ENCODE data around the gene ABHD17B. TPM values are rescaled to one million over a fixed set of nuclear protein-coding genes. Genes with fewer than 3 reads are reported as not detected.

Gene ABHD17B
- total RNA-seq, 1 experiment from 2014 or later, result 21.1 TPM

GRCh38 chr9:71816916-71817451 is 94.0 kb downstream of the ABHD17B start:
- DNase-seq (ENCODE audit: low read depth, low spot score) (no peak), ATAC-seq (no peak)
- ChIA-PET POLR2A (interaction anchor here (0.7 kb wide), 1 partner anchor 34 kb away, joined by 5 read pairs; no protein-coding TSS in a partner anchor), CTCF (interaction anchor here (0.7 to 0.8 kb wide), 2 partner anchors 123 to 231 kb away, joined by 3 to 4 read pairs; no protein-coding TSS in a partner anchor)
- no peak for TF ChIP-seq POLR2AphosphoS5 (IDR thresholded peaks at IDR 0.05; ENCODE audit: low read depth, low read length)
- TF ChIP-seq SIN3A (IDR thresholded peaks at IDR 0.05; ENCODE audit: borderline replicate concordance, insufficient read depth, low read depth, low read length), result no peak
- no peak for TF ChIP-seq CTCF (IDR thresholded peaks at IDR 0.05)
- no peak for TF ChIP-seq REST (IDR thresholded peaks at IDR 0.05; ENCODE audit: insufficient read depth in 1 of 2, low read depth in 2 of 2, low read length in 1 of 2)
- no peak for TF ChIP-seq TCF7L2 (IDR thresholded peaks at IDR 0.05; ENCODE audit: low read depth, low read length)
- Histone ChIP-seq H3K36me3 (ENCODE audit: control insufficient read depth, insufficient read depth, low read length) (no peaks in the 10 kb centered on the region), H3K4me3 (ENCODE audit: low read depth in 2 of 2, low read length in 2 of 2) (no peak overlapping the region), H3K4me1 (ENCODE audit: control insufficient read depth, insufficient read depth, low read length) (no peaks in the 10 kb centered on the region; the same call in 1 of the 2 replicates), H3K27me3 (ENCODE audit: control insufficient read depth, insufficient read depth, low read length) (no peaks in the 10 kb centered on the region), H3K9me3 (ENCODE audit: control insufficient read depth, insufficient read depth, low read depth, low read length) (no peaks in the 10 kb centered on the region), H3K27ac (ENCODE audit: low read length) (no peak overlapping the region)
- in situ Hi-C loops (cut with HindIII; ENCODE audit: low pct_unique_long_range_greater_than_20kb, low sequenced_read_pairs), result no loop called here
- intact Hi-C loops (cut with micrococcal nuclease; ENCODE audit: unreplicated experiment), result no loop called here
- no TSS peak for BruUV-seq (replicated peaks)

Other genes starting within 250 kb of the ABHD17B start
- gene CEMIP2, start 142.7 kb downstream of the ABHD17B start, total RNA-seq (2021; ENCODE audit: unreplicated experiment), result 14.8 TPM
- 8.0 TPM for gene C9orf85, start 446 bp upstream of the ABHD17B start, total RNA-seq (2021; ENCODE audit: unreplicated experiment)
- gene C9orf57, start 149.4 kb upstream of the ABHD17B start, total RNA-seq (2021; ENCODE audit: unreplicated experiment), result not detected
- 5.0 TPM for gene GDA, start 238.2 kb upstream of the ABHD17B start, total RNA-seq (2021; ENCODE audit: unreplicated experiment)

All from Panc1 (cell line).